ENCODE data around the gene AKIRIN2. TPM values are rescaled to one million over a fixed set of nuclear protein-coding genes. Genes with fewer than 3 reads are reported as not detected.
"Not testable (repeated sequence)": the region's sequence is repeated elsewhere in the genome, so short reads cannot be mapped to it uniquely, and the experiment has no call there.

Gene AKIRIN2
- total RNA-seq, 1 experiment from 2014 or later, result 68.9 TPM

DNA sequence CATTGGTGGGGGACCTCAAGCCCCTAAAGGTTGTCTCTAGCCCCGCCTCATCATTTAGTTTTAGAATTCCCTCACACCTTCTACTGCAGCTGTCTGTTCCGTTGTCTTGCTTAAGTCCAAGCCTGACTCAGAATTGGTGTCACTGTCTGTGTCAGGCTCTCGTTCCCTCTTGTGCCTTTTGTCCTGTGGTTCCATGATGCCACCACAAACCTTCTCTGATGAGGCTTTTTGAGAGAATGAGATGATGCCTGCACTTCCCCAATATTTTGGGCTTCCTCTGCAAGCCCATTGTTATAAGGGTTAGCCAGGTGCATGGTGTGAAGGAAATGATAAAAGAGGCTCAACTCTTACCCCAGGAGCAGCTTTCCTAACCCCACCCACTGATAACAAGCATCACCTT, 8.1 kb upstream of the AKIRIN2 start:
- Histone ChIP-seq H3K36me3 (ENCODE audit: insufficient read depth, low read length, poor library complexity, severe bottlenecking) (no peaks in the 10 kb centered on the region), H3K4me1 (ENCODE audit: insufficient read depth, low read length, poor library complexity, severe bottlenecking) (peaks cover 6% of the 10 kb centered on the region), H3K9me3 (ENCODE audit: low read depth, low read length, poor library complexity, severe bottlenecking) (no peaks in the 10 kb centered on the region), H3K27ac (ENCODE audit: low read depth, low read length, poor library complexity, severe bottlenecking) (no peak overlapping the region), H3K4me3 (ENCODE audit: low read depth, low read length, poor library complexity, severe bottlenecking) (no peak overlapping the region), H3K27me3 (replicated peaks; ENCODE audit: insufficient read depth, low read depth, low read length, poor library complexity) (no peaks in the 10 kb centered on the region)
- intact Hi-C loops (cut with micrococcal nuclease; ENCODE audit: unreplicated experiment), result no loop called here
- no peak for DNase-seq (ENCODE audit: low spot score)
- no TSS peak for BruUV-seq (replicated peaks)
- POLR2A ChIA-PET (ENCODE audit: low non-redundant PET), result no interaction called here
- CTCF ChIA-PET, result no interaction called here
- TF ChIP-seq CTCF (conservative IDR thresholded peaks at IDR 0.05; ENCODE audit: low read depth, low read length) (no peak), EZH2 (IDR thresholded peaks at IDR 0.05; ENCODE audit: borderline replicate concordance, low read depth, low read length, poor library complexity, severe bottlenecking) (no peak)

DNA sequence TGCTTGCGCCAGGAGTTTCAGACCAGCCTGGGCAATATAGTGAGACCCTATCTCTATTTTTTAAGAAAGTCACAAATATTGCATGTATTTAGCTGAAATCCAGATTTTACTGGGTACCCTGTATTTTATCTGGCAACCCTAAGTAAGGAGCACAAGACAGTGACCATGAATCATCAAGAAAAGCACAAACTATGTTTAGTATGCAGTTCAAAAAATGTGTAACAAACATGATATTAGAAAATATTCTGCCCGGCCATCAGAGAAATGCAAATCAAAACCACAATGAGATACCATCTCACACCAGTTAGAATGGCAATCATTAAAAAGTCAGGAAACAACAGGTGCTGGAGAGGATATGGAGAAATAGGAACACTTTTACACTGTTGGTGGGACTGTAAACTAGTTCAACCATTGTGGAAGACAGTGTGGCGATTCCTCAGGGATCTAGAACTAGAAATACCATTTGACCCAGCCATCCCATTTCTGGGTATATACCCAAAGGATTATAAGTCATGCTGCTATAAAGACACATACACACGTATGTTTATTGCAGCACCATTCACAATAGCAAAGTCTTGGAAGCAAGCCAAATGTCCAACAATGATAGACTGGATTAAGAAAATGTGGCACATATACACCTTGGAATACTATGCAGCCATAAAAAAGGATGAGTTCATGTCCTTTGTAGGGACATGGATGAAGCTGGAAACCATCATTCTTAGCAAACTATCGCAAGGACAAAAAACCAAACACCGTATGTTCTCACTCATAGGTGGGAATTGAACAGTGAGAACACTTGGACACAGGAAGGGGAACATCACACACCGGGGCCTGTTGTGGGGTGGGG, 6.8 kb upstream of the AKIRIN2 start:
- intact Hi-C loops (cut with micrococcal nuclease; ENCODE audit: unreplicated experiment), result loop anchor here (10.0 kb wide), 1 partner anchor 234 kb away; the partner anchor contains the start of gene SLC35A1
- CTCF ChIA-PET, result not testable (repeated sequence)

GRCh38 chr6:87706187-87706966, 4.3 kb upstream of the AKIRIN2 start:
- intact Hi-C loops (cut with micrococcal nuclease; ENCODE audit: unreplicated experiment), result loop anchor here (10.0 kb wide), 1 partner anchor 232 kb away; the partner anchor contains the start of gene SLC35A1

More for the DNA sequence above, 6.8 kb upstream of the AKIRIN2 start:
- H3K27me3 ChIP-seq (replicated peaks; ENCODE audit: insufficient read depth, low read depth, low read length, poor library complexity); H3K36me3 ChIP-seq (ENCODE audit: insufficient read depth, low read length, poor library complexity, severe bottlenecking); H3K9me3 ChIP-seq (ENCODE audit: low read depth, low read length, poor library complexity, severe bottlenecking); H3K27ac ChIP-seq (ENCODE audit: low read depth, low read length, poor library complexity, severe bottlenecking); DNase-seq (ENCODE audit: low spot score); H3K4me1 ChIP-seq (ENCODE audit: insufficient read depth, low read length, poor library complexity, severe bottlenecking); POLR2A ChIA-PET (ENCODE audit: low non-redundant PET); BruUV-seq (replicated peaks); H3K4me3 ChIP-seq (ENCODE audit: low read depth, low read length, poor library complexity, severe bottlenecking): not testable (repeated sequence)

More at GRCh38 chr6:87706187-87706966, 4.3 kb upstream of the AKIRIN2 start:
- Histone ChIP-seq H3K4me1 (ENCODE audit: insufficient read depth, low read length, poor library complexity, severe bottlenecking) (peaks cover 6% of the 10 kb centered on the region), H3K27ac (ENCODE audit: low read depth, low read length, poor library complexity, severe bottlenecking) (no peak overlapping the region), H3K36me3 (ENCODE audit: insufficient read depth, low read length, poor library complexity, severe bottlenecking) (no peaks in the 10 kb centered on the region), H3K4me3 (ENCODE audit: low read depth, low read length, poor library complexity, severe bottlenecking) (no peak overlapping the region), H3K9me3 (ENCODE audit: low read depth, low read length, poor library complexity, severe bottlenecking) (no peaks in the 10 kb centered on the region), H3K27me3 (replicated peaks; ENCODE audit: insufficient read depth, low read depth, low read length, poor library complexity) (no peaks in the 10 kb centered on the region)
- TF ChIP-seq CTCF (conservative IDR thresholded peaks at IDR 0.05; ENCODE audit: low read depth, low read length) (no peak), EZH2 (IDR thresholded peaks at IDR 0.05; ENCODE audit: borderline replicate concordance, low read depth, low read length, poor library complexity, severe bottlenecking) (no peak)
- BruUV-seq (replicated peaks), result no TSS peak
- CTCF ChIA-PET, result no interaction called here
- POLR2A ChIA-PET (ENCODE audit: low non-redundant PET), result no interaction called here
- no peak for DNase-seq (ENCODE audit: low spot score)
